ENCODE results near the gene UBL3. TPM values are rescaled to one million over a fixed set of nuclear protein-coding genes. Genes with fewer than 3 reads are reported as not detected.

Gene UBL3
- total and polyA plus RNA-seq, 2 of the 8 experiments (the other 6 are each of a cell fraction or from before 2014, with no cell fraction given): 5.3 to 16.1 TPM

- TF ChIP-seq JUND (IDR thresholded peaks at IDR 0.05; ENCODE audit: low read length) (no peak), SAP30 (IDR thresholded peaks at IDR 0.05; ENCODE audit: insufficient read depth, insufficient replicate concordance, low read length) (no peak), FOSL1 (IDR thresholded peaks at IDR 0.05; ENCODE audit: insufficient read depth, low read depth, low read length) (no peak), SP1 (IDR thresholded peaks at IDR 0.05; ENCODE audit: low read depth, low read length) (no peak)
These were observed 38.7 kb upstream of the UBL3 start (continued) for GRCh38 chr13:29889111-29889510.
